ENCODE measurements around the gene FMNL2. TPM values are rescaled to one million over a fixed set of nuclear protein-coding genes. Genes with fewer than 3 reads are reported as not detected.

FMNL2 gene
- total and polyA plus RNA-seq, 5 donors, result 7.2 to 10.8 (median 9.4) TPM

DNA sequence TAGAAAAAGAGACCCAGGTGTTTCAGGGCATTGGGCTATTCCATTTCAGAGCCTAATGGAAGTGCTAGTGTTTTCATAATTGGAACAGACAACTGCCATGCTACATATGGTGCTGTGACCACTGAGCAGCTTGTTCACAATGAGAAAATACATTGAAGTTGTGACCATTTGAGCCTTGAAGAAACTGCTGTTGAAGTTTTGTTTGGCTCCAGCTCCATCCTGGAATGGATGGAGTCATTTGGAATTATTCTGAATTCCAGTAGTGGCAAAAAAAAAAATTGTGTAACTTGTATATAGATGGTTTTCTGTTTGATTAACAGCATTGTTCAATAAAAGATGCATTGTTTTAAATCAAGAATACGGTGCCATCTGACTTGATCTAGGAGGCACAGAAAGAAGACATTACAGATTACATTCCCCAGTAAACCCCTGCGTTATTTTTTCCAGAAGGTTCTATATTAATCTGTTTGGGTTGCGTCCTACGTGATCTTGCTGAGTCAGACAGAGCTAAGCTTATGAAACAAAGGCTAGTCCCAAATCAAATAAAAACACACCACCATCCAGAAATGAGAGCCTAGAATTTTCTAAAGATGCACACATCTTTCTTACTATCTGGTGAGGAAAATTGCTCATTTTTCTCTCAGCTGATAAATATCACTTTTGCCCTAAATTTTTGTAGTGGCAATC is 19.2 kb downstream of the FMNL2 start:
- Histone ChIP-seq H3K9me3 (ENCODE audit: control insufficient read depth, low read length) (no peaks in the 10 kb centered on the region), H3K27me3 (ENCODE audit: control insufficient read depth, insufficient read depth) (no peaks in the 10 kb centered on the region), H3K4me1 (ENCODE audit: control insufficient read depth, insufficient read depth, low read length) (peaks cover 2% of the 10 kb centered on the region), H3K4me3 (ENCODE audit: low read length) (no peak overlapping the region), H3K27ac (ENCODE audit: low read length) (no peak overlapping the region)
- peak; percentile 67 to 69 for ATAC-seq
- intact Hi-C loops (cut with DNase I), result no loop called here
- WGBS, result 52% methylated on average over 4 of the region's 4 CpGs
- DNase-seq, result no peak

DNA sequence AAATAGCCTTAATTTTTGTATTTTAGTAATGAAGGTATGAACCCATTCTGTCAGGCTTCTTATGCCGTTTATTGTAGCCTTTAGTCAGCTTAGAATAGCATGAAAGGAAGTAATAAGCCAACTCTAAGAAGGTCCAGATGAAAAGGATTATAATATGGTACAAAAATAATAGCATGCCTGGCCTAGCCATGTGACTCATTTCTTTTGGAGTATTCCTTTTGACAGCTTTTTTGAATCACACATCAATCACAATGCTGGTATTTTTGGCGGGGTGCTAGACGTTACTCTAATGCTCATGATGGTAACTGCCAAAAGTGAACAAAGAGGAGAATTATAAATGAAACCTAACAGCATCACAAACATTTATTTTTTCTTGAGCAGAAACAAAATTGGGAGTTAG is 19.9 kb downstream of the FMNL2 start:
- H3K9me3 ChIP-seq (ENCODE audit: control insufficient read depth, low read length), result no peaks in the 10 kb centered on the region
- DNase-seq (no peak), ATAC-seq (peak; percentile 57 to 76)
- peaks cover 2% of the 10 kb centered on the region for H3K4me1 ChIP-seq (ENCODE audit: control insufficient read depth, insufficient read depth, low read length)
- H3K4me3 ChIP-seq (ENCODE audit: low read length), result no peak overlapping the region
- intact Hi-C loops (cut with DNase I), result no loop called here
- no peaks in the 10 kb centered on the region for H3K27me3 ChIP-seq (ENCODE audit: control insufficient read depth, insufficient read depth)
- WGBS, result 28% methylated on average over 3 of the region's 3 CpGs
- H3K27ac ChIP-seq (ENCODE audit: low read length), result no peak overlapping the region

GRCh38 chr2:152355409-152355831 is 20.4 kb downstream of the FMNL2 start:
- no peak overlapping the region for H3K4me3 ChIP-seq (ENCODE audit: low read length)
- H3K4me1 ChIP-seq (ENCODE audit: control insufficient read depth, insufficient read depth, low read length), result peaks cover 2% of the 10 kb centered on the region
- no peaks in the 10 kb centered on the region for H3K9me3 ChIP-seq (ENCODE audit: control insufficient read depth, low read length)
- H3K27ac ChIP-seq (ENCODE audit: low read length), result no peak overlapping the region
- intact Hi-C loops (cut with DNase I), result no loop called here
- no peak for DNase-seq
- H3K27me3 ChIP-seq (ENCODE audit: control insufficient read depth, insufficient read depth), result no peaks in the 10 kb centered on the region
- peak in 1 of 2 donors; percentile 25 for ATAC-seq
- WGBS, result 75% methylated on average over 2 of the region's 2 CpGs

- no peak overlapping the region for H3K4me3 ChIP-seq (ENCODE audit: low read length)
- WGBS, result 78% methylated on average over 6 of the region's 6 CpGs
- intact Hi-C loops (cut with DNase I), result loop anchor here in 1 of 4 donors (10.0 kb wide), 1 partner anchor 125 kb away; no protein-coding TSS in a partner anchor
- peaks cover 2% of the 10 kb centered on the region for H3K4me1 ChIP-seq (ENCODE audit: control insufficient read depth, insufficient read depth, low read length)
- DNase-seq (peak in 2 of 3 donors; percentile 24 to 60), ATAC-seq (peak; percentile 76 to 87)
- no peak overlapping the region for H3K27ac ChIP-seq (ENCODE audit: low read length)
- H3K9me3 ChIP-seq (ENCODE audit: control insufficient read depth, low read length), result no peaks in the 10 kb centered on the region
- H3K27me3 ChIP-seq (ENCODE audit: control insufficient read depth, insufficient read depth), result no peaks in the 10 kb centered on the region
Observed at GRCh38 chr2:152359573-152360363, 24.8 kb downstream of the FMNL2 start.

GRCh38 chr2:152363936-152364335 is 29.0 kb downstream of the FMNL2 start:
- no peak for DNase-seq

DNA sequence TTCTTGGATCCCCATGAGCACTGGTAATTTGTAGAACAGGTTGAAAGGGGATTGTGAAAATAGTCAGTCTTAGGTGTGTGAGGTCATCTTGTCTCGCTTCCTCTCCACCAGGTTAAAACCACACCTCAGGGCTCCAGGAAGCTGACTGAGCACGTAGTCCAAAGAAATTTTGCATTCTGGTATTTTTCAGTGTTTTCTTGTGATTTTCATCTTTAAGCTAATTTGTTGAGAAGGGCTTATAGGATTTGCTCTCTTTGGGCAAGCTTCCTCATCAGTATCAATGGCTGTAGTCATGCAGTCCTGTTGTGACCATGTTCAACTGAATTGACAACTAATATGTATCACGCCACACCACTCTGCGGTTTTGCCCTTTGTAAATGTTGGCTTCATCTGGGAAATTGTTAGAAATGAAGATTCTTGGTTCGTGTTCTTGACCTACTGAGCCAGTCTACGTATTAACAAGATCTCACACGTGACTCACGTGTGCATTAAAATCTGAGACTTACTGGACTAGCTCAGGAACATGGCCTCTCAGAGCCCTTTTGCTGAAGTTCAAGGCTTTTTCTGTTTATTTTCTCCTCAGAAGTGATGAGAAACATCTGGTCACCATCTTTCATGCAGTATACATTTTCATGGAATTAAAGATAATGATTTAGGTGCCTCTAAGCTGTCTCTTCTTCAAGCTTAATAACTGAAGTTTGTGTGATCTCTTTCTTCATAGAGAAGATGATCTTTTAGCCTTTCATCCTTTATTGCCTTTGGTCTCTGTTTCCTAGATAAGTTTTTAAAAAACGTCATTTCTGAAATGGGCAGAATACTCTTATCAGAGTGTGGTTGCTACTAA is 32.8 kb downstream of the FMNL2 start:
- Histone ChIP-seq H3K27me3 (ENCODE audit: control insufficient read depth, insufficient read depth) (no peaks in the 10 kb centered on the region), H3K4me1 (ENCODE audit: control insufficient read depth, insufficient read depth, low read length) (peaks cover under 1% of the 10 kb centered on the region), H3K27ac (ENCODE audit: low read length) (no peak overlapping the region), H3K9me3 (ENCODE audit: control insufficient read depth, low read length) (no peaks in the 10 kb centered on the region), H3K4me3 (ENCODE audit: low read length) (no peak overlapping the region)
- DNase-seq (no peak), ATAC-seq (no peak)
- intact Hi-C loops (cut with DNase I), result loop anchor here in 1 of 4 donors (10.0 kb wide), 1 partner anchor 117 kb away; no protein-coding TSS in a partner anchor
- WGBS, result 87% methylated on average over 9 of the region's 9 CpGs

More at GRCh38 chr2:152363936-152364335, 29.0 kb downstream of the FMNL2 start:
- H3K9me3 ChIP-seq (ENCODE audit: control insufficient read depth, low read length), result no peaks in the 10 kb centered on the region
- WGBS, result 73% methylated on average over 1 of the region's 1 CpG
- intact Hi-C loops (cut with DNase I), result loop anchor here in 1 of 4 donors (10.0 kb wide), 1 partner anchor 121 kb away; no protein-coding TSS in a partner anchor
- ATAC-seq, result no peak
- H3K27me3 ChIP-seq (ENCODE audit: control insufficient read depth, insufficient read depth), result no peaks in the 10 kb centered on the region
- H3K27ac ChIP-seq (ENCODE audit: low read length), result no peak overlapping the region
- no peak overlapping the region for H3K4me3 ChIP-seq (ENCODE audit: low read length)
- no peaks in the 10 kb centered on the region for H3K4me1 ChIP-seq (ENCODE audit: control insufficient read depth, insufficient read depth, low read length)

- H3K27me3 ChIP-seq (ENCODE audit: control insufficient read depth, insufficient read depth), result no peaks in the 10 kb centered on the region
- H3K27ac ChIP-seq (ENCODE audit: low read length), result no peak overlapping the region
- no peaks in the 10 kb centered on the region for H3K9me3 ChIP-seq (ENCODE audit: control insufficient read depth, low read length)
- peaks cover 1% of the 10 kb centered on the region for H3K4me1 ChIP-seq (ENCODE audit: control insufficient read depth, insufficient read depth, low read length)
- intact Hi-C loops (cut with DNase I), result loop anchor here in 1 of 4 donors (10.0 kb wide), 1 partner anchor 115 kb away; no protein-coding TSS in a partner anchor
- 97% methylated on average over 5 of the region's 5 CpGs for WGBS
- ATAC-seq (no peak), DNase-seq (no peak)
- no peak overlapping the region for H3K4me3 ChIP-seq (ENCODE audit: low read length)
Observed at GRCh38 chr2:152369176-152369860, 34.3 kb downstream of the FMNL2 start.

DNA sequence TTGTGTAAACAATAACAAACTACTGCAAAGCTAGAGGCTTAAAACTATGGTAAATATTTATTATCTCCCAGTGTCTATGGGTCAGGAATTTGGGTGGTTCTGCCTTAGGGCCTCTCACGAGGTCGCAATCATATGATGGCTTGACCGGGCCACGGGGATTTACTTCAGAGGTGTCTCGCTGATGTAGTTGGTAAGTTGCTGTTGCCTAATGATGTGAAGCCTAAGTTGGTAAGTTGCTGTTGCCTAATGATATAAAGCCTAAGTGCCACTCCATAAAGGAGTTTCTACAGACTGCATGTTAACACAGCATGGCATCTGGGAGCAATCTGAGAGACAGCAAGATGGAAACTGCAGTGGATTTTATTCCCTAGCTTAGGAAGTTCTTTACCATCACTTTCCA is 35.8 kb downstream of the FMNL2 start:
- no peak overlapping the region for H3K4me3 ChIP-seq (ENCODE audit: low read length)
- 96% methylated on average over 5 of the region's 5 CpGs for WGBS
- DNase-seq (no peak), ATAC-seq (no peak)
- intact Hi-C loops (cut with DNase I), result no loop called here
- no peaks in the 10 kb centered on the region for H3K27me3 ChIP-seq (ENCODE audit: control insufficient read depth, insufficient read depth)
- no peak overlapping the region for H3K27ac ChIP-seq (ENCODE audit: low read length)
- no peaks in the 10 kb centered on the region for H3K9me3 ChIP-seq (ENCODE audit: control insufficient read depth, low read length)
- H3K4me1 ChIP-seq (ENCODE audit: control insufficient read depth, insufficient read depth, low read length), result peaks cover 1% of the 10 kb centered on the region

DNA sequence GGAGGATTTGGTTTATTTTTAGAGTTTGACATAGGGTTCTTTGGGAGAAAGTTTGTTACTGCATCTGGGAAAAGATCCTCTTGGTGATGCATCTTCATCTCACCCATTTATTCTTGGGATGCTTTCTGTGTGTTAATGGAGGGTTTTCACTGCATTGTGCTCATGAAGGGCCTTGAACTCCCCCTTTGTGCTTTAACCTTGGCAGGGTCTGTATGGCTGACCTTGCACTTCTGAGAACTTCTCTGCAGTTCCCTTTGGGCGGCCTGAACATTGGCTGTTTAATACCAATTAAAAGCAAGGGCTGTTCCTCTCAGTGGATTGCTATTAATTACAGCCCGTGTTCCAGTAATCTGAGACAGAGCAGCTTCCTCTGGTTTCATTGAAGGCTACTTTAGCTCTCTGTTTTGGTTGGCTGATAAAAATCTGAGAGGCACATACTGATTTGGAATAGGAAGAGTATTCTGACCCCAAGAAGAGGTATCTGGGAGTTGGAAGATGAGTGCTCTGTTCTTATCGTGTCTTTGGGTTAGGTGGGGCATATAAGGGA is 37.5 kb downstream of the FMNL2 start:
- H3K4me3 ChIP-seq (ENCODE audit: low read length), result no peak overlapping the region
- no peak overlapping the region for H3K27ac ChIP-seq (ENCODE audit: low read length)
- ATAC-seq, result no peak
- no peak for DNase-seq
- intact Hi-C loops (cut with DNase I), result no loop called here
- peaks cover 1% of the 10 kb centered on the region for H3K4me1 ChIP-seq (ENCODE audit: control insufficient read depth, insufficient read depth, low read length)
- WGBS, result 68% methylated on average over 3 of the region's 3 CpGs
- H3K9me3 ChIP-seq (ENCODE audit: control insufficient read depth, low read length), result no peaks in the 10 kb centered on the region
- H3K27me3 ChIP-seq (ENCODE audit: control insufficient read depth, insufficient read depth), result no peaks in the 10 kb centered on the region

DNA sequence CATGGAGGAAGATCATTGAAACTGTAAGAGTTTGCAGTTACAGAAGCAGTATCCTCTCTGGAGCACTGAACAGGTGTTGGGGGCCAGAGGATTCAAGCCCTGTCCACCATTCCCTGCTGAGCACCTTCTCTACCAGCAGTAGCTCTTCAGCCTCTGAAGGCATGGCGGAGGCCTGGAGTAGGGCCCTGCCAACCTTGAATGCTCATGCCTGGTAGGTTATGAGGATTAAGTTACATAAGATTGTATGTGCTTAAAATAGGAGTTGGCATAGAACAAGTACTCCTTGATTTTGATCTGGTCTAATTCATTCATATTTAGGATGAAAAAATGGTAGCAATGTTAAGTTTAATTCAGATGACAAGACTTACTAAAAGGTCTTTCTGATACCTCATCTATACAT is 40.2 kb downstream of the FMNL2 start:
- no peak overlapping the region for H3K27ac ChIP-seq (ENCODE audit: low read length)
- H3K4me3 ChIP-seq (ENCODE audit: low read length), result no peak overlapping the region
- 95% methylated on average over 1 of the region's 1 CpG for WGBS
- H3K27me3 ChIP-seq (ENCODE audit: control insufficient read depth, insufficient read depth), result no peaks in the 10 kb centered on the region
- no peaks in the 10 kb centered on the region for H3K9me3 ChIP-seq (ENCODE audit: control insufficient read depth, low read length)
- ATAC-seq, result no peak
- intact Hi-C loops (cut with DNase I), result no loop called here
- H3K4me1 ChIP-seq (ENCODE audit: control insufficient read depth, insufficient read depth, low read length), result peaks cover 1% of the 10 kb centered on the region
- no peak for DNase-seq

Data from right cardiac atrium (tissue), 5 donors.